Activated CD8-positive, alpha-beta memory T cell treated with anti-CD3 and anti-CD28 coated beads for 36 hours (primary cell): ENCODE data around the gene C21orf91. TPM values are rescaled to one million over a fixed set of nuclear protein-coding genes. Genes with fewer than 3 reads are reported as not detected.
"Not testable (repeated sequence)": the region's sequence is repeated elsewhere in the genome, so short reads cannot be mapped to it uniquely, and the experiment has no call there.

Experiments
- CTCF ChIA-PET: fragments of 350-600 bp; sonication (Branson Sonifier 250); formaldehyde crosslinking; loops from one replicate; lab custom pipeline; 2021; ENCODE audit warnings: antibody characterized with exemption; lab: Charles Lee
- POLR2A ChIA-PET: fragments of 350-600 bp; sonication (Branson Sonifier 250); formaldehyde crosslinking; loops from one replicate; lab custom pipeline; 2021; ENCODE audit warnings: antibody characterized with exemption; lab: Charles Lee
- total RNA-seq, 2 experiments: library from RNA; stranded (reverse); gene quantifications; one replicate each; pipeline ENCODE4 v1.2.3, GENCODE V29; 2021

Gene C21orf91
- total RNA-seq, 2 experiments from 2014 or later, result 35.4 to 38.3 TPM

- POLR2A ChIA-PET, result interaction anchor here (1.0 to 1.4 kb wide), 3 partner anchors 8 to 172 kb away, joined by 3 to 12 read pairs (median 3); partner anchors contain the start of gene C21orf91
- CTCF ChIA-PET, result no interaction called here
Measured at GRCh38 chr21:17783481-17784179, 35.5 kb downstream of the C21orf91 start.

- ChIA-PET CTCF (no interaction called here), POLR2A (no interaction called here)
Measured at GRCh38 chr21:17783003-17783402, 36.2 kb downstream of the C21orf91 start.

- CTCF ChIA-PET, result interaction anchor here (1.0 kb wide), 1 partner anchor 20 kb away, joined by 3 read pairs; no protein-coding TSS in a partner anchor
Measured at GRCh38 chr21:17782051-17782450, 37.1 kb downstream of the C21orf91 start.

GRCh38 chr21:17781524-17781923 lies 37.6 kb downstream of the C21orf91 start:
- CTCF ChIA-PET, result no interaction called here
- POLR2A ChIA-PET, result interaction anchor here (1.0 to 1.2 kb wide), 2 partner anchors 13 to 37 kb away, joined by 4 read pairs; no protein-coding TSS in a partner anchor

More at GRCh38 chr21:17782051-17782450, 37.1 kb downstream of the C21orf91 start:
- POLR2A ChIA-PET, result interaction anchor here (1.0 to 1.2 kb wide), 2 partner anchors 12 to 36 kb away, joined by 4 read pairs; no protein-coding TSS in a partner anchor

GRCh38 chr21:17780539-17780938 lies 38.6 kb downstream of the C21orf91 start:
- CTCF ChIA-PET, result interaction anchor here (0.6 kb wide), 1 partner anchor 546 kb away, joined by 3 read pairs; no protein-coding TSS in a partner anchor
- POLR2A ChIA-PET, result interaction anchor here (0.6 kb wide), 1 partner anchor 69 kb away, joined by 4 read pairs; no protein-coding TSS in a partner anchor

- ChIA-PET POLR2A (no interaction called here), CTCF (no interaction called here)
Measured at GRCh38 chr21:17779980-17780379, 39.2 kb downstream of the C21orf91 start.

- ChIA-PET POLR2A (no interaction called here), CTCF (no interaction called here)
Measured at GRCh38 chr21:17779496-17779895, 39.7 kb downstream of the C21orf91 start.

- ChIA-PET CTCF (interaction anchor here (1.6 kb wide), 1 partner anchor 41 kb away, joined by 5 read pairs; the partner anchor contains the start of gene C21orf91), POLR2A (interaction anchor here (1.5 kb wide), 1 partner anchor 42 kb away, joined by 4 read pairs; the partner anchor contains the start of gene C21orf91)
Measured at GRCh38 chr21:17777072-17777765, 41.9 kb downstream of the C21orf91 start.

GRCh38 chr21:17775431-17776126 lies 43.6 kb downstream of the C21orf91 start:
- POLR2A ChIA-PET, result interaction anchor here (1.1 to 1.5 kb wide), 3 partner anchors 9 to 44 kb away, joined by 3 to 4 read pairs (median 3); partner anchors contain the start of gene C21orf91
- CTCF ChIA-PET, result no interaction called here

- CTCF ChIA-PET, result not testable (repeated sequence)
- POLR2A ChIA-PET, result interaction anchor here (1.1 to 1.2 kb wide), 2 partner anchors 9 to 43 kb away, joined by 3 read pairs; no protein-coding TSS in a partner anchor
Measured at GRCh38 chr21:17775021-17775420, 44.1 kb downstream of the C21orf91 start.

GRCh38 chr21:17769447-17769845 lies 49.7 kb downstream of the C21orf91 start:
- CTCF ChIA-PET, result no interaction called here
- POLR2A ChIA-PET, result no interaction called here

- ChIA-PET POLR2A (no interaction called here), CTCF (no interaction called here)
Measured at GRCh38 chr21:17768840-17769446, 50.2 kb downstream of the C21orf91 start.

- CTCF ChIA-PET, result no interaction called here
Measured at GRCh38 chr21:17765207-17765606, 53.9 kb downstream of the C21orf91 start.

GRCh38 chr21:17763288-17764037 lies 55.7 kb downstream of the C21orf91 start:
- CTCF ChIA-PET, result no interaction called here
- POLR2A ChIA-PET, result no interaction called here

More at GRCh38 chr21:17765207-17765606, 53.9 kb downstream of the C21orf91 start:
- POLR2A ChIA-PET, result no interaction called here

GRCh38 chr21:17759511-17760178 lies 59.5 kb downstream of the C21orf91 start:
- ChIA-PET POLR2A (no interaction called here), CTCF (no interaction called here)

- ChIA-PET POLR2A (no interaction called here), CTCF (no interaction called here)
Measured at GRCh38 chr21:17758683-17759082, 60.5 kb downstream of the C21orf91 start.

GRCh38 chr21:17757671-17758070 lies 61.5 kb downstream of the C21orf91 start:
- POLR2A ChIA-PET, result no interaction called here
- CTCF ChIA-PET, result no interaction called here

GRCh38 chr21:17753736-17754135 lies 65.4 kb downstream of the C21orf91 start:
- CTCF ChIA-PET, result no interaction called here
- POLR2A ChIA-PET, result no interaction called here
